Fibroblast of villous mesenchyme (primary cell): ENCODE results near the gene FKBP11. TPM values are rescaled to one million over a fixed set of nuclear protein-coding genes. Genes with fewer than 3 reads are reported as not detected.
A peak's percentile ranks its signal among the peaks of the same experiment; 100 is the strongest.

Experiments used
- DNase-seq: peaks from one replicate; pipeline ENCODE4 v3.0.0-alpha.2; 2010; ENCODE audit warnings: low read depth
- H3K4me3 ChIP-seq: 2 replicates; pipeline ENCODE4 v1.5.1; 2011; ENCODE audit warnings: low read depth, mild to moderate bottlenecking, low read length
- CTCF ChIP-seq: IDR thresholded peaks from 2 replicates; pipeline ENCODE4 v1.5.1; 2012; ENCODE audit warnings: low read depth, mild to moderate bottlenecking, low read length; ENCODE audit not compliant: insufficient read depth
- total RNA-seq: library from RNA; depleted of rRNA; stranded (reverse); fragments of >200 nt; gene quantifications from 2 replicates; pipeline ENCODE4 v1.2.3, GENCODE V29; 2012

FKBP11 gene
- total RNA-seq, 1 donor = 25.5 TPM

GRCh38 chr12:48899651-48900050, 25.6 kb downstream of the FKBP11 start:
- H3K4me3 ChIP-seq = no peak overlapping the region
- DNase-seq = no peak
- TF ChIP-seq CTCF = no peak

- no peak overlapping the region for H3K4me3 ChIP-seq
- no peak for TF ChIP-seq CTCF
- no peak for DNase-seq
These were observed 31.0 kb downstream of the FKBP11 start for GRCh38 chr12:48894271-48894670.

GRCh38 chr12:48890657-48891418, 34.5 kb downstream of the FKBP11 start:
- TF ChIP-seq CTCF = peak; percentile 84

GRCh38 chr12:48889679-48890078, 35.6 kb downstream of the FKBP11 start:
- no peak for TF ChIP-seq CTCF
- no peak overlapping the region for H3K4me3 ChIP-seq
- DNase-seq = no peak

More at GRCh38 chr12:48890657-48891418, 34.5 kb downstream of the FKBP11 start:
- peak; percentile 64 for DNase-seq
- peak overlapping the region; percentile 45 for H3K4me3 ChIP-seq

GRCh38 chr12:48883305-48884161, 41.8 kb downstream of the FKBP11 start:
- TF ChIP-seq CTCF = no peak
- no peak overlapping the region for H3K4me3 ChIP-seq
- DNase-seq = no peak

- H3K4me3 ChIP-seq = no peak overlapping the region
- no peak for DNase-seq
- TF ChIP-seq CTCF = no peak
These were observed 42.4 kb downstream of the FKBP11 start for GRCh38 chr12:48882972-48883304.

GRCh38 chr12:48882315-48882687, 43.0 kb downstream of the FKBP11 start:
- DNase-seq = peak; percentile 45
- TF ChIP-seq CTCF = no peak

More at GRCh38 chr12:48882315-48882687, 43.0 kb downstream of the FKBP11 start:
- peak overlapping the region; percentile 27 for H3K4me3 ChIP-seq
